K562 (cell line): ENCODE results near the gene RDH5. TPM values are rescaled to one million over a fixed set of nuclear protein-coding genes. Genes with fewer than 3 reads are reported as not detected.

Experiments
- LCOR ChIP-seq: sonication (generic); formaldehyde crosslinking; IDR thresholded peaks from 2 replicates; pipeline ENCODE4 v1.8.0; 2022; ENCODE audit warnings: mild to moderate bottlenecking, missing genetic modification reagents
- MEF2D ChIP-seq: conservative IDR thresholded peaks from 2 replicates; pipeline ENCODE4 v1.6.1; 2016; ENCODE audit warnings: low read depth, missing genetic modification characterization, missing compliant biosample characterization
- RAD21 ChIP-seq, 2 experiments: fragments of 250-450 bp in 1 of 2; fragments of 450-650 bp in 1 of 2; sonication (Bioruptor Pico) in 1 of 2; formaldehyde crosslinking in 1 of 2; IDR thresholded peaks in 1 of 2; conservative IDR thresholded peaks in 1 of 2; 2 replicates each; pipeline versions ENCODE4 v1.4.0 to v1.8.0; 2020 to 2022; ENCODE audit warnings: mild to moderate bottlenecking in 2 of 2, moderate library complexity in 1 of 2
- RFX1 ChIP-seq: fragments of 450-650 bp; IDR thresholded peaks from 2 replicates; pipeline ENCODE4 v1.6.1; 2016; ENCODE audit warnings: mild to moderate bottlenecking, moderate library complexity
- polyA plus RNA-seq, 8 experiments: library from polyadenylated mRNA; depleted of rRNA in 4 of 8; stranded (reverse) in 5 of 8; unstranded in 3 of 8; fragments of >200 nt; fragmentation: Nextera tagmentation in 2 of 8; fragmentation: Illumina TruSeq in 1 of 8; extraction: Ambion mirVana in 2 of 8; extraction: Trizol in 1 of 8; gene quantifications; 2 replicates each; pipeline versions ENCODE4 v1.2.1 to v1.2.3, GENCODE V29; 2011 to 2014; ENCODE audit warnings: inconsistent platforms in 1 of 8, missing spikeins in 1 of 8
- total RNA-seq, 7 experiments: library from RNA; depleted of rRNA in 6 of 7; stranded (reverse); fragments of >200 nt in 6 of 7; fragmentation: Illumina TruSeq in 2 of 7; extraction: Trizol in 2 of 7; gene quantifications; 2 replicates each; pipeline versions ENCODE4 v1.2.1 to v1.2.3, GENCODE V29; 2011 to 2021; ENCODE audit warnings: low replicate concordance in 1 of 7
- TF ChIP-seq, protein P1 (sequence below): fragments of 450-650 bp; IDR thresholded peaks from 2 replicates; pipeline ENCODE4 v1.6.1; 2018; ENCODE audit not compliant: partially characterized antibody
- TF ChIP-seq, protein P2 (sequence below): sonication (generic); formaldehyde crosslinking; IDR thresholded peaks from 2 replicates; pipeline ENCODE4 v1.8.0; 2022; ENCODE audit warnings: mild to moderate bottlenecking, low read depth, missing genetic modification reagents
- TF ChIP-seq, protein P3 (sequence below): fragments of 250-450 bp; sonication (Bioruptor Pico); IDR thresholded peaks from 2 replicates; pipeline ENCODE4 v1.9.0; 2021; ENCODE audit warnings: mild to moderate bottlenecking, inconsistent platforms
- TF ChIP-seq, protein P4 (sequence below): fragments of 450-650 bp; IDR thresholded peaks from 2 replicates; pipeline ENCODE4 v1.6.1; 2016; ENCODE audit warnings: antibody characterized with exemption

The RDH5 gene
- total and polyA plus RNA-seq, 9 of the 15 experiments (the other 6 are each of a cell fraction or from before 2014, with no cell fraction given): 0.28 to 2.0 (median 1.1) TPM; not detected in 1

- TF ChIP-seq, protein P1, sequence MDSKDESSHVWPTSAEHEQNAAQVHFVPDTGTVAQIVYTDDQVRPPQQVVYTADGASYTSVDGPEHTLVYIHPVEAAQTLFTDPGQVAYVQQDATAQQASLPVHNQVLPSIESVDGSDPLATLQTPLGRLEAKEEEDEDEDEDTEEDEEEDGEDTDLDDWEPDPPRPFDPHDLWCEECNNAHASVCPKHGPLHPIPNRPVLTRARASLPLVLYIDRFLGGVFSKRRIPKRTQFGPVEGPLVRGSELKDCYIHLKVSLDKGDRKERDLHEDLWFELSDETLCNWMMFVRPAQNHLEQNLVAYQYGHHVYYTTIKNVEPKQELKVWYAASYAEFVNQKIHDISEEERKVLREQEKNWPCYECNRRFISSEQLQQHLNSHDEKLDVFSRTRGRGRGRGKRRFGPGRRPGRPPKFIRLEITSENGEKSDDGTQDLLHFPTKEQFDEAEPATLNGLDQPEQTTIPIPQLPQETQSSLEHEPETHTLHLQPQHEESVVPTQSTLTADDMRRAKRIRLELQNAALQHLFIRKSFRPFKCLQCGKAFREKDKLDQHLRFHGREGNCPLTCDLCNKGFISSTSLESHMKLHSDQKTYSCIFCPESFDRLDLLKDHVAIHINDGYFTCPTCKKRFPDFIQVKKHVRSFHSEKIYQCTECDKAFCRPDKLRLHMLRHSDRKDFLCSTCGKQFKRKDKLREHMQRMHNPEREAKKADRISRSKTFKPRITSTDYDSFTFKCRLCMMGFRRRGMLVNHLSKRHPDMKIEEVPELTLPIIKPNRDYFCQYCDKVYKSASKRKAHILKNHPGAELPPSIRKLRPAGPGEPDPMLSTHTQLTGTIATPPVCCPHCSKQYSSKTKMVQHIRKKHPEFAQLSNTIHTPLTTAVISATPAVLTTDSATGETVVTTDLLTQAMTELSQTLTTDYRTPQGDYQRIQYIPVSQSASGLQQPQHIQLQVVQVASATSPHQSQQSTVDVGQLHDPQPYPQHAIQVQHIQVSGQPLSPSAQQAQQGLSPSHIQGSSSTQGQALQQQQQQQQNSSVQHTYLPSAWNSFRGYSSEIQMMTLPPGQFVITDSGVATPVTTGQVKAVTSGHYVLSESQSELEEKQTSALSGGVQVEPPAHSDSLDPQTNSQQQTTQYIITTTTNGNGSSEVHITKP: peak; percentile 94
- TF ChIP-seq LCOR (CRISPR knock-in tag) (no peak), RAD21 (CRISPR knock-in tag; conservative IDR thresholded peaks at IDR 0.05 in 1 of 2, IDR thresholded peaks at IDR 0.05 in 1 of 2) (no peak), RFX1 (no peak), MEF2D (tag) (no peak)
- TF ChIP-seq, protein P2, sequence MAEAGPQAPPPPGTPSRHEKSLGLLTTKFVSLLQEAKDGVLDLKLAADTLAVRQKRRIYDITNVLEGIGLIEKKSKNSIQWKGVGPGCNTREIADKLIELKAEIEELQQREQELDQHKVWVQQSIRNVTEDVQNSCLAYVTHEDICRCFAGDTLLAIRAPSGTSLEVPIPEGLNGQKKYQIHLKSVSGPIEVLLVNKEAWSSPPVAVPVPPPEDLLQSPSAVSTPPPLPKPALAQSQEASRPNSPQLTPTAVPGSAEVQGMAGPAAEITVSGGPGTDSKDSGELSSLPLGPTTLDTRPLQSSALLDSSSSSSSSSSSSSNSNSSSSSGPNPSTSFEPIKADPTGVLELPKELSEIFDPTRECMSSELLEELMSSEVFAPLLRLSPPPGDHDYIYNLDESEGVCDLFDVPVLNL (CRISPR knock-in tag): 0 out of 2 replicates have a peak, but pooled peaks have one; percentile 0
- TF ChIP-seq, protein P3, sequence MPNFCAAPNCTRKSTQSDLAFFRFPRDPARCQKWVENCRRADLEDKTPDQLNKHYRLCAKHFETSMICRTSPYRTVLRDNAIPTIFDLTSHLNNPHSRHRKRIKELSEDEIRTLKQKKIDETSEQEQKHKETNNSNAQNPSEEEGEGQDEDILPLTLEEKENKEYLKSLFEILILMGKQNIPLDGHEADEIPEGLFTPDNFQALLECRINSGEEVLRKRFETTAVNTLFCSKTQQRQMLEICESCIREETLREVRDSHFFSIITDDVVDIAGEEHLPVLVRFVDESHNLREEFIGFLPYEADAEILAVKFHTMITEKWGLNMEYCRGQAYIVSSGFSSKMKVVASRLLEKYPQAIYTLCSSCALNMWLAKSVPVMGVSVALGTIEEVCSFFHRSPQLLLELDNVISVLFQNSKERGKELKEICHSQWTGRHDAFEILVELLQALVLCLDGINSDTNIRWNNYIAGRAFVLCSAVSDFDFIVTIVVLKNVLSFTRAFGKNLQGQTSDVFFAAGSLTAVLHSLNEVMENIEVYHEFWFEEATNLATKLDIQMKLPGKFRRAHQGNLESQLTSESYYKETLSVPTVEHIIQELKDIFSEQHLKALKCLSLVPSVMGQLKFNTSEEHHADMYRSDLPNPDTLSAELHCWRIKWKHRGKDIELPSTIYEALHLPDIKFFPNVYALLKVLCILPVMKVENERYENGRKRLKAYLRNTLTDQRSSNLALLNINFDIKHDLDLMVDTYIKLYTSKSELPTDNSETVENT (CRISPR knock-in tag): no peak
- TF ChIP-seq, protein P4, sequence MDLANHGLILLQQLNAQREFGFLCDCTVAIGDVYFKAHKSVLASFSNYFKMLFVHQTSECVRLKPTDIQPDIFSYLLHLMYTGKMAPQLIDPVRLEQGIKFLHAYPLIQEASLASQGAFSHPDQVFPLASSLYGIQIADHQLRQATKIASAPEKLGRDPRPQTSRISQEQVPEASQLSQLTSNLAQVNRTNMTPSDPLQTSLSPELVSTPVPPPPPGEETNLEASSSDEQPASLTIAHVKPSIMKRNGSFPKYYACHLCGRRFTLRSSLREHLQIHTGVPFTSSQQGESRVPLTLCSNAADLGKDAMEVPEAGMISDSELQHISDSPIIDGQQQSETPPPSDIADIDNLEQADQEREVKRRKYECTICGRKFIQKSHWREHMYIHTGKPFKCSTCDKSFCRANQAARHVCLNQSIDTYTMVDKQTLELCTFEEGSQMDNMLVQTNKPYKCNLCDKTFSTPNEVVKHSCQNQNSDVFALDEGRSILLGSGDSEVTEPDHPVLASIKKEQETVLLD: no peak
These were observed 3.6 kb upstream of the RDH5 start (continued) for GRCh38 chr12:55716582-55716957.
